Measurements from ENCODE around the gene HSD3B7. TPM values are rescaled to one million over a fixed set of nuclear protein-coding genes. Genes with fewer than 3 reads are reported as not detected.
A peak's percentile ranks its signal among the peaks of the same experiment; 100 is the strongest.

Gene HSD3B7
- total RNA-seq, 1 experiment from 2014 or later: 5.5 TPM

GRCh38 chr16:30982548-30983288 is 2.3 kb upstream of the HSD3B7 start:
- H2BK120ac ChIP-seq (ENCODE audit: low read depth, low read length, poor library complexity, severe bottlenecking): no peak overlapping the region
- no peak overlapping the region for H2AFZ ChIP-seq (ENCODE audit: low read length)
- no peak overlapping the region for H3K4me2 ChIP-seq (ENCODE audit: insufficient read depth, insufficient read length, low read length)
- no peak for TF ChIP-seq CTCF (conservative IDR thresholded peaks at IDR 0.05)
- no peaks in the 10 kb centered on the region for H3K79me1 ChIP-seq (ENCODE audit: insufficient read depth, low read depth, low read length, poor library complexity, severe bottlenecking)
- no peak overlapping the region for H3T11ph ChIP-seq (ENCODE audit: low read length)
- no peak overlapping the region for H2BK12ac ChIP-seq (ENCODE audit: insufficient read length, low read depth, low read length)
- H3K4me1 ChIP-seq (ENCODE audit: insufficient read depth, low read length): no peaks in the 10 kb centered on the region
- H3K23ac ChIP-seq (ENCODE audit: insufficient read length, low read depth, low read length): no peak overlapping the region
- no peak overlapping the region for H4K8ac ChIP-seq (replicated peaks; ENCODE audit: insufficient read length, low read depth, low read length)
- H3K18ac ChIP-seq (ENCODE audit: insufficient read length, low read depth, low read length): no peak overlapping the region
- H2BK5ac ChIP-seq (ENCODE audit: insufficient read length, low read length): no peak overlapping the region
- no peak overlapping the region for H4K5ac ChIP-seq (ENCODE audit: insufficient read length, low read depth, low read length)
- no peak for DNase-seq
- Mint-ChIP-seq H3K27ac (peak overlapping the region in 2 of 3 experiments; percentile 72 to 73; a peak in 4 of 7 replicates), H3K36me3 (ENCODE audit: insufficient read depth in 1 of 3, low read depth in 3 of 3) (peaks cover 24 to 48% (median 48%) of the 10 kb centered on the region in 3 experiments), H3K4me1 (peaks cover 5 to 7% of the 10 kb centered on the region in 2 experiments), H3K9me3 (no peaks in the 10 kb centered on the region; a peak in 1 of 5 replicates), H3K4me3 (no peak overlapping the region), H3K27me3 (ENCODE audit: low read depth) (no peaks in the 10 kb centered on the region; the same call in 1 of the 2 replicates)
- H3K23me2 ChIP-seq (ENCODE audit: insufficient read length, low read depth, low read length, poor library complexity, severe bottlenecking): no peaks in the 10 kb centered on the region
- H4K20me1 ChIP-seq (ENCODE audit: control insufficient read depth, insufficient read depth, insufficient read length): no peaks in the 10 kb centered on the region
- H2AK5ac ChIP-seq (ENCODE audit: insufficient read length, low read length): no peak overlapping the region
- H3K79me2 ChIP-seq (ENCODE audit: insufficient read depth, low read length): no peaks in the 10 kb centered on the region
- H4K91ac ChIP-seq (ENCODE audit: insufficient read length, low read depth, low read length): no peak overlapping the region
- no peaks in the 10 kb centered on the region for H3K9me3 ChIP-seq (ENCODE audit: control insufficient read depth, low read depth, low read length)
- H3K27me3 ChIP-seq (ENCODE audit: insufficient read depth, low read length): no peaks in the 10 kb centered on the region
- H3K14ac ChIP-seq (ENCODE audit: insufficient read depth, low read length): no peak overlapping the region
- H2BK15ac ChIP-seq (ENCODE audit: low read depth, low read length): no peak overlapping the region
- no CpG with 5 or more reads among the region's 17 CpGs for WGBS (ENCODE audit: extremely low coverage, insufficient read length, low lambda C conversion rate)
- no peak overlapping the region for H3K56ac ChIP-seq (ENCODE audit: insufficient read length, low read depth, low read length)
- no peak overlapping the region for H2BK20ac ChIP-seq (ENCODE audit: low read depth, low read length, poor library complexity, severe bottlenecking)
- H3K4ac ChIP-seq (ENCODE audit: low read depth, low read length): no peak overlapping the region
- H3K27ac ChIP-seq (ENCODE audit: insufficient read length, low read depth, low read length): no peak overlapping the region
- no peak overlapping the region for H3K9ac ChIP-seq (ENCODE audit: extremely low read depth, insufficient read length, low read length)
